Measurements from ENCODE around the gene THSD7B. TPM values are rescaled to one million over a fixed set of nuclear protein-coding genes. Genes with fewer than 3 reads are reported as not detected.
"Not testable (repeated sequence)": the region's sequence is repeated elsewhere in the genome, so short reads cannot be mapped to it uniquely, and the experiment has no call there.

THSD7B gene
- total RNA-seq, 1 experiment from 2014 or later, result not detected

DNA sequence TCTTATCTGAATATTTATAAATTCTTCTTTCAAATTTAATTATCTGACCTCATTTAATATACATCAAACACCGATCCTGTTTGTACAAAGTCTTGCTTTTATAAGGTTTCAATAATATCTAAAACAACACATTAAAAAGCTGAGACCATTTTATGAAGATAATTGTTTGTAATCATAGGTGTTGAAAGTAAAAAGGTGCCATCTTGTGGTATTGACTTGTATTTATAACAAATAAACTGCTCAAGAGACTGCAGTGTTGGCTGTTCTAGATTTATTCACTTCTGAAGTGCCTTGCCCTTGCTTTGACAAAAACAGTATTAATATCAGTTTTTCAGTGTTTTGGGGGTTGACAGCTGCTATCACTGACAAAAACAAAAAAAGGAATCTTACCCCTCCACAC lies 912.1 kb downstream of the THSD7B start:
- DNase-seq (ENCODE audit: low read depth), result no peak

DNA sequence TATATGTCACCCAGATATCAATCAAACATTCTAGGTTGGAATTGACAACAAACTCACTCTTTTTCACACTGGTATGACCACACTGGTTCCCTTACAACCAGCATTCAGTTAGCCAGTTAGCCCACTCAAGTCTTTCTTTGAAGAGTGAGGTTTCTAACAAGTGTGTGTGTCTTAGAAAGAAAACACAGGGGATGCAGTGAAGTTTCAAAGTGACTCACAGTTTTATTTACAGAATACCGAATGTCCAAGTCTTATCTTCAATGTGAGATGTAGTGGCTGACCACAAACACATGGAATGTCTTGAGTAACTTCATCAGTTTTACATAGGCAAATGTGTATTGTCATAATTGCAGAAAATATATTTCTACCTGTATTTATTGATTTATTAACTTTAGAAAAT lies 924.2 kb downstream of the THSD7B start:
- no peak for DNase-seq (ENCODE audit: low read depth)

DNA sequence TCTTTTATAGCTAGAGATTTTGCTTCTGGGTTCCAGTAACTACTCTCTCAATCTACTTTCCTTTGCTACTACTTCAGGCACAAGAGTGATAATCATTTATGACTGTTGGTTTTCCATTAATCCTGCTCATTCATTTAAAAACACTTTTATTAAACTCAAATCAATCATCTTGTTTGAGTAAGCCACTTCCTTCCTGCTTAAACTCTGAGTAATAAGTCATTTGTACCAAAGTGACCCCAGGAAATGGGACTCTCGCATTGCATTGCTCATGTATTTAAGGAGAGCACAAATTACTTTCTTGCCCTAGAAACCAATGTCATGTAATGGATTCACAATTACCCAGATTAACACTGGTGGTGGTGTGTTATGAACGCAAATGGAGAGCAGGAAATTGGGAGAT lies 928.2 kb downstream of the THSD7B start:
- DNase-seq (ENCODE audit: low read depth), result no peak

DNA sequence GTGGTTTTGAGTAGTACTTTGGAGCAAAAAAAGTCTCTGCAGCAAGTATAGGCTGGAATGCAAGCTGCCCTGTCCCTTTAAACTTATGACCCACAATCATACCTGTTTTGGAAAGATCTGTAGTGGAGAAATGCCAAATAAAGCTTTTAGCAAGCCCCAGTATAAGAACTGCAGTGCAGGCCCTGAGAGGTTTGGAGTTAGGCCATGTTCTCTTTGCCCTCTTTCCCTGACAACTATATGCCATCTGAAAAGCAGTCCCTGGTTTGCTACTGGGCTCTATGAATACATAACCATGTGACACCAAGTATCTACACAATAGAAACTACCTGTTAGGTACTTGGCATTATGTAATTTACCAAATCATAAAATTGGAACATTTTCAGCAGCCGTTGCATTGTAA lies 931.6 kb downstream of the THSD7B start:
- no peak for DNase-seq (ENCODE audit: low read depth)

DNA sequence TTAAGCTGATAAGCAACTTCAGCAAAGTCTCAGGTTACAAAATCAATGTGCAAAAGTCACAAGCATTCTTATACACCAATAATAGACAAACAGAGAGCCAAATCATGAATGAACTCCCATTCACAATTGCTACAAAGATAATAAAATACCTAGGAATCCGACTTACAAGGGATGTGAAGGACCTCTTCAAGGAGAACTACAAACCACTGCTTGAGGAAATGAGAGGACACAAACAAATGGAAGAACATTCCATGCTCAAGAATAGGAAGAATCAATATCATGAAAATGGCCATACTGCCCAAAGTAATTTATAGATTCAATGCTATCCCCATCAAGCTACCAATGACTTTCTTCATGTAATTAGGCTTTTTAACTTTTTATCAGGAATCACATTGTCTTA lies 934.9 kb downstream of the THSD7B start:
- not testable (repeated sequence) for DNase-seq (ENCODE audit: low read depth)

DNA sequence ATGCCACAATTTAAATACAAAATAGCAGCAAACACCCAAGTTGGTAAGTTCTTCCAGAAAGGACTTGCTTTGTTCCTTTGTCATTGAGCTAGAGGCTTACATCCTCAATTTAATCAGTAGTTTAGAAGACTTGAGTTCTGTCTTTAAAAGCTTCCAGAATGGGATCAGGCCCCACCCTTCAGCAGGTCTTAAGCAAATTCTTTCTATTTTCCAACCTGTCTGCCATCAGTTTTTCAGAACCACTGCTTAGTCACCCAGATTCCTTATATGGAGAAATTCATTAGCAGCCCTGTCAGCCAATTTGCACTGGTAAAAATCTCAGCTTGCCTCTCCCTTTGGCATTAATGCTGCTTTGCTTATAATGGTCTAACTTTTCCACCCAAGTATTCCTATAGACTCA lies 935.3 kb downstream of the THSD7B start:
- no peak for DNase-seq (ENCODE audit: low read depth)

DNA sequence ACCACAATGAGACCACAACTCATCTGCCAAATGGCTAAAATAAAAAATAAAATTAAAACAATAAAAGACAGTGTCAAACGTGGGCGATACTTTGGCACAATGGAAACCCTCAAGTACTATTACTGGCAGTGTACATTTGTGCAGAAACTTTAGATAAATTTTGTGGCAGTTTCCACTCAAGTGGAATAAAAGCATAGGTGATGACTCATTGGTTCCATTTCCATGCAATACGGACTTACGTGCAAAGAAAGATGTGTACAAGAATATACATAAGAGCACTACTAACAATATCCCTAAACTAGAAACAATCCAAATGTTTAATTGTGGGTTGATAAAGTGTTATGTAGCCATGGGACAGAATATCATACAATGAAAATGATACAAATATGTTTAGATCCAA lies 940.0 kb downstream of the THSD7B start:
- DNase-seq (ENCODE audit: low read depth), result no peak

DNA sequence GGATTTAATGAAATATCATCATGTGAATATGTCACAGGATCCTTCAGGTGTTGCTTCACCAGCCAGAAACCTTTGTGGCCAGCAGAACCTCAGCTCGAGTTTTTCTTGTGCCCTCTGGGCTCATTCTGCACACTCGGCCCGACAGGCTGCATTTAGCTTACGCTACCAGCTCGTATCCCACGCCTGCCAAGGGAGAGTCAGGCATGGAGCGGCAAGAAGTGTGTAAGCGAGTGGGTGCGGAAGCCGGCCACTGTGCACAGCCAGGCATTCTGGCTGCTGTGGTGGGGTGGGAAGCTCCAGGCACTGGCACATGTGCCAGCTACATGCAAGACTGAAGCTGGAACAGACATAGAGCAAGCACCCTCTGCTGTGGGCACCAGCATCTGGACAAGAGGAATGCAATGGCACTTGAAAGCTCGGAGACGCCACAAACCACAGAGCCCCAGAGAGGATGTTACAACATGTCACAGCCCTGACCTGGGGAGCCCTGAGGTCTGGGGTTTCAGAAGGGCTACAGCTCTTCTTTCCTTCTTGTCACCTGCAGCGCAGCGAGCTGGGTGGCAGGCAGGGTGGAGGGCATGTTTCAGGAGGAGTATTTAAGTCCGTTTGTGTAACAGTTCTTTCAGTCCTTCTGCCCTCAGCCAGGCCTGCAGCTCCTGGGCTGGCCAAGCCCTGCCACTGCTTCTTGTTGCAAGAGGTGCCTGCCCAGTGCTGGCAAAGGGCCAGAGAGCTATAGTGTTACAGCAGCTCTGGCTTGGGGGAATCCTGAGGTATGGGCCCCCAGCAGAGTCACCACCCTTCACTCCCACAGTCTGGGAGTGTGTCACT lies 941.7 kb downstream of the THSD7B start:
- no peak for DNase-seq (ENCODE audit: low read depth)

DNA sequence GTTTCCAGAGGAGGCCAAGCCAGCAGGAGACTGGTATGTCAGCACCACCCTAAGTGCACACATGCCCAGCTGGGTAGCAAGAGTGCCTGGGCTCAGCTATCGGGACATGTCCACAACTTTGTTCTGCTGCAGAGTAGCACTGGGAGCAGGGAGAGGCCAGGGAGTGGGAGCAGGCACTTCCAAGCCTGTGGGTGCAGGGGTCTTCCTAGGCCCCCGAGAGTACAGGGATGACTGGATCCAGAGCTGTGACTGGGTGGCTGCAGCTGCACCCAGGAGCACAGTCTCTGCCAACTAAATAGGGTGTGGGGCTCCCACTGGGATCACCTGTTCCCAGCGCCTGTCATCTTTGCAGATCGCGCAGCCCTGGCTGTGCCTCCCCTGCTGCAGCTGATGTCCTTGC lies 943.0 kb downstream of the THSD7B start:
- DNase-seq (ENCODE audit: low read depth), result no peak

DNA sequence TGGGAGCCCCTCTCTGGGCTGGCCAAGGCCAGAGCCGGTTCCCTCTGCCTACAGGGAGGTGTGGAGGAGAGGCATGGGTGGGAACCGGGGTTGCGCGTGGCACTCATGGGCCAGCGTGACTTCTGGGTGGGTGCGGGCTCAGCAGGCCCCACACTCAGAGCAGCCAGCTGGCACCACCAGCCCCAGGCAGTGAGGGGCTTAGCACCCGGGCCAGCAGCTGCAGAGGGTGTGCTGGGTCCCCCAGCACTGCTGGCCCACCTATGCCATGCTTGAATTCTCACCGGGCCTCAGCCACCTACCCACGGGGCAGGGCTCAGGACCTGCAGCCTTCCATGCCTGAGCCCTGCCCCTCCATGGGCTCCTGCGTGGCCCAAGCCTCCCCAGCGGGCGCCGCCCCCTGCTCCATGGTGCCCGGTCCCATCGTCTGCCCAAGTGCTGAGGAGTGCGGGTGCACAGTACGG lies 950.4 kb downstream of the THSD7B start:
- no peak for DNase-seq (ENCODE audit: low read depth)

DNA sequence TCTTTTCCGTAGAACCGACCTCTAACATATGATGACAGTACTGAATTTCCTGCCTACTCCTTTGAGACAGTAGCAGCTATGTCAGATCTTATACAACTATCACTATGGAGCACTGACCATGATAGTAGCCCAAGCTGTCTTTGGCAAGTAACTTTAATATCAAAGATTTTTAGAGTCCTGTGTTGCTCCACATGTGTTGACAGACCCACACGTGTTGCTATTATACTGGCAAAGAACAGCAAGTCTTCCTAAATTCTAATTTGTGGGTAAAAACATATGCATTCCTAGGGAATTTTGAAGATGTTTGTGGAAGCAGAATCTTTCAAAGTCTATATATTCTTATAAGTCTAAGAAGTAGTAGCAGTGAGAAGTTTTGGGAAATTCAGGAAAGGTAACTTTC lies 953.4 kb downstream of the THSD7B start:
- no peak for DNase-seq (ENCODE audit: low read depth)

DNA sequence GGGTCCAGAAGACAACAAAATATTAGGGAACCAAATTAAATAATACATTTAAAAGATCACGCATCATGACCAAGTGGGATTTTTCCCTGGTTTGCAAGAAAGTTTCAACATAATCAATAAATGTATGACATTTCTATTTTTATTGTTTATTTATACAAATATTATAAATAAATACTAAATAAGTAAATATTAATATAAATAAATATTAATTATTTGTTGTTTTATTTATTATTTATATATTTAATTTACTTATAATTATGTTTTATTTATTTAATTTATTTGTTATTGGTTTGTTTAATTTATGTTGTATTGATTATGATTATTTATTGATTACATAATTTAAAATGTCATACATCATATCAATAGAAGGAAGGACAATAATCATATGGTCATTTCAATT lies 956.4 kb downstream of the THSD7B start:
- DNase-seq (ENCODE audit: low read depth), result no peak

DNA sequence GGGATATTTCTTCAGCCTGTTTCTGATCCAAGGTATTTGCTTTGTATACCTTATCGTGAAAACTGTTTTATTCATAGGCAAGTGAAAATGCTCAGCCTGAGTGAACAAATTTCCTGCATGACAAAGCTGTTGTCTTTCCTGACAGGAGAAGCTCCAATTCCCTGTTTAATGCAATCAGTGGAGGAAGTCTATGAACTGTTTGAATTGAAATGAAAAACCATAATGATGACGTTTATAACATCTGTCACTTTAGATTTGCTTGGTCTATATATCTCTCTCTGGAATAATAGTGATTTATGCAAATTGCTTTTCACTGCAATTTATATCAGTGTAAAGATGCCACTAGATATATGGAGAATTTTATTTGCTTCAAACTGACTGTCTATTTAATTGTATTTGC lies 959.6 kb downstream of the THSD7B start:
- no peak for DNase-seq (ENCODE audit: low read depth)
